HepG2 (cell line): ENCODE measurements around the gene LRRC45. TPM values are rescaled to one million over a fixed set of nuclear protein-coding genes. Genes with fewer than 3 reads are reported as not detected.

ENCODE experiments used
- ARID2 ChIP-seq: sonication (generic); formaldehyde crosslinking; IDR thresholded peaks from 2 replicates; pipeline ENCODE4 v1.8.1; 2022; ENCODE audit warnings: mild to moderate bottlenecking, missing genetic modification reagents, borderline replicate concordance
- CBX1 ChIP-seq: IDR thresholded peaks from one replicate; pipeline ENCODE4 v1.6.1; 2016; ENCODE audit warnings: antibody characterized with exemption, low read depth
- CBX2 ChIP-seq, 2 experiments: fragments of 200-600 bp in 1 of 2; sonication (generic); formaldehyde crosslinking in 1 of 2; IDR thresholded peaks; 2 replicates each; pipeline versions ENCODE4 v1.7.0 to v1.8.1; 2018 to 2022; ENCODE audit warnings: low read depth in 2 of 2, low read length in 1 of 2, mild to moderate bottlenecking in 1 of 2, missing genetic modification reagents in 1 of 2
- CHCHD3 ChIP-seq: sonication (generic); formaldehyde crosslinking; IDR thresholded peaks from 2 replicates; pipeline ENCODE4 v1.8.0; 2022; ENCODE audit warnings: mild to moderate bottlenecking, missing genetic modification reagents, moderate library complexity
- EHMT2 ChIP-seq: fragments of 200-600 bp; sonication (generic); IDR thresholded peaks from 2 replicates; pipeline ENCODE4 v1.7.0; 2017; ENCODE audit warnings: antibody characterized with exemption, low read depth, low read length, borderline replicate concordance
- FOXP1 ChIP-seq, 2 experiments: fragments of 450-650 bp in 1 of 2; IDR thresholded peaks; 2 replicates each; pipeline ENCODE4 v1.6.1; 2017 to 2018; ENCODE audit warnings: antibody characterized with exemption in 1 of 2
- HIVEP1 ChIP-seq: sonication (generic); formaldehyde crosslinking; IDR thresholded peaks from 2 replicates; pipeline ENCODE4 v1.4.0; 2020; ENCODE audit warnings: mild to moderate bottlenecking, missing genetic modification reagents
- NFIC ChIP-seq: IDR thresholded peaks from 2 replicates; pipeline ENCODE4 v1.6.1; 2012; ENCODE audit warnings: mild to moderate bottlenecking, low read length, inconsistent platforms
- NPAS2 ChIP-seq: sonication (generic); formaldehyde crosslinking; IDR thresholded peaks from 2 replicates; pipeline ENCODE4 v1.8.0; 2022; ENCODE audit warnings: mild to moderate bottlenecking, missing genetic modification reagents, borderline replicate concordance
- RFX3 ChIP-seq: IDR thresholded peaks from 2 replicates; pipeline ENCODE4 v1.6.1; 2016; ENCODE audit warnings: missing biosample characterization, missing genetic modification reagents
- SALL2 ChIP-seq: sonication (generic); formaldehyde crosslinking; IDR thresholded peaks from 2 replicates; pipeline ENCODE4 v1.8.1; 2023; ENCODE audit warnings: mild to moderate bottlenecking, missing genetic modification reagents, inconsistent platforms
- SMAD3 ChIP-seq: sonication (generic); formaldehyde crosslinking; IDR thresholded peaks from 2 replicates; pipeline ENCODE4 v1.4.0; 2020; ENCODE audit warnings: missing genetic modification reagents
- SRSF1 ChIP-seq: fragments of 200-400 bp; formaldehyde crosslinking; optimal IDR thresholded peaks from 2 replicates; pipeline ENCODE3; 2017; ENCODE audit warnings: mild to moderate bottlenecking, low read depth, low read length, moderate library complexity
- SYNCRIP ChIP-seq: fragments of 200-400 bp; formaldehyde crosslinking; IDR thresholded peaks from 2 replicates; pipeline ENCODE4 v1.6.1; 2018; ENCODE audit warnings: mild to moderate bottlenecking, low read depth, low read length; ENCODE audit not compliant: insufficient read depth
- ZBTB33 ChIP-seq: sonication (generic); formaldehyde crosslinking; IDR thresholded peaks from 2 replicates; pipeline ENCODE4 v1.4.0; 2020; ENCODE audit warnings: missing genetic modification reagents
- ZBTB37 ChIP-seq: sonication (generic); formaldehyde crosslinking; IDR thresholded peaks from 2 replicates; pipeline ENCODE4 v1.4.0; 2020; ENCODE audit warnings: mild to moderate bottlenecking, missing genetic modification reagents
- ZC3H13 ChIP-seq: sonication (generic); formaldehyde crosslinking; IDR thresholded peaks from 2 replicates; pipeline ENCODE4 v1.8.1; 2023; ENCODE audit warnings: mild to moderate bottlenecking, missing genetic modification reagents, moderate library complexity
- ZNF549 ChIP-seq: sonication (generic); formaldehyde crosslinking; IDR thresholded peaks from 2 replicates; pipeline ENCODE4 v1.5.0; 2020; ENCODE audit warnings: missing genetic modification reagents
- ZNF598 ChIP-seq: sonication (generic); formaldehyde crosslinking; IDR thresholded peaks from 2 replicates; pipeline ENCODE4 v1.5.1; 2020; ENCODE audit warnings: mild to moderate bottlenecking, missing genetic modification reagents, borderline replicate concordance
- ZNF619 ChIP-seq: sonication (generic); formaldehyde crosslinking; IDR thresholded peaks from 2 replicates; pipeline ENCODE4 v1.4.0; 2020; ENCODE audit warnings: mild to moderate bottlenecking, missing genetic modification reagents
- polyA plus RNA-seq, 8 experiments: library from polyadenylated mRNA; depleted of rRNA in 3 of 8; stranded (reverse) in 7 of 8; unstranded in 1 of 8; fragments of >200 nt; fragmentation: Illumina TruSeq in 4 of 8; extraction: Trizol in 4 of 8; gene quantifications; 2 replicates each; pipeline versions ENCODE4 v1.2.1 to v1.2.3, GENCODE V29; 2011 to 2016; ENCODE audit warnings: low read depth in 4 of 8, missing spikeins in 1 of 8, mixed read lengths in 1 of 8; ENCODE audit not compliant: insufficient read depth in 1 of 8
- total RNA-seq, 5 experiments: library from RNA; depleted of rRNA; stranded (reverse); fragments of >200 nt; fragmentation: Illumina TruSeq; extraction: Trizol; gene quantifications; 2 replicates each; pipeline ENCODE4 v1.2.3, GENCODE V29; 2016; ENCODE audit warnings: low read depth in 1 of 5
- TF ChIP-seq, protein P1 (sequence below): IDR thresholded peaks from 2 replicates; pipeline ENCODE4 v1.6.1; 2016; ENCODE audit warnings: mild to moderate bottlenecking
- TF ChIP-seq, protein P2 (sequence below): fragments of 450-650 bp; IDR thresholded peaks from 2 replicates; pipeline ENCODE4 v1.6.1; 2017

LRRC45 gene
- total and polyA plus RNA-seq, 2 of the 13 experiments (the other 11 are each of a cell fraction or from before 2014, with no cell fraction given) = 11.6 to 48.1 TPM

- peak; percentile 24 for TF ChIP-seq SRSF1
- no peak; the same call in none of the 2 replicates for TF ChIP-seq ZC3H13 (CRISPR knock-in tag)
- TF ChIP-seq NFIC = no peak
- peak; percentile 81; the same call in 1 of the 2 replicates for TF ChIP-seq ZNF598 (CRISPR knock-in tag)
- TF ChIP-seq, protein P1, sequence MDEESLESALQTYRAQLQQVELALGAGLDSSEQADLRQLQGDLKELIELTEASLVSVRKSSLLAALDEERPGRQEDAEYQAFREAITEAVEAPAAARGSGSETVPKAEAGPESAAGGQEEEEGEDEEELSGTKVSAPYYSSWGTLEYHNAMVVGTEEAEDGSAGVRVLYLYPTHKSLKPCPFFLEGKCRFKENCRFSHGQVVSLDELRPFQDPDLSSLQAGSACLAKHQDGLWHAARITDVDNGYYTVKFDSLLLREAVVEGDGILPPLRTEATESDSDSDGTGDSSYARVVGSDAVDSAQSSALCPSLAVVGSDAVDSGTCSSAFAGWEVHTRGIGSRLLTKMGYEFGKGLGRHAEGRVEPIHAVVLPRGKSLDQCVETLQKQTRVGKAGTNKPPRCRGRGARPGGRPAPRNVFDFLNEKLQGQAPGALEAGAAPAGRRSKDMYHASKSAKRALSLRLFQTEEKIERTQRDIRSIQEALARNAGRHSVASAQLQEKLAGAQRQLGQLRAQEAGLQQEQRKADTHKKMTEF = peak; percentile 91
- TF ChIP-seq RFX3 = no peak
- peak; percentile 47; the same call in 1 of the 2 replicates for TF ChIP-seq ARID2 (CRISPR knock-in tag)
- TF ChIP-seq, protein P2, sequence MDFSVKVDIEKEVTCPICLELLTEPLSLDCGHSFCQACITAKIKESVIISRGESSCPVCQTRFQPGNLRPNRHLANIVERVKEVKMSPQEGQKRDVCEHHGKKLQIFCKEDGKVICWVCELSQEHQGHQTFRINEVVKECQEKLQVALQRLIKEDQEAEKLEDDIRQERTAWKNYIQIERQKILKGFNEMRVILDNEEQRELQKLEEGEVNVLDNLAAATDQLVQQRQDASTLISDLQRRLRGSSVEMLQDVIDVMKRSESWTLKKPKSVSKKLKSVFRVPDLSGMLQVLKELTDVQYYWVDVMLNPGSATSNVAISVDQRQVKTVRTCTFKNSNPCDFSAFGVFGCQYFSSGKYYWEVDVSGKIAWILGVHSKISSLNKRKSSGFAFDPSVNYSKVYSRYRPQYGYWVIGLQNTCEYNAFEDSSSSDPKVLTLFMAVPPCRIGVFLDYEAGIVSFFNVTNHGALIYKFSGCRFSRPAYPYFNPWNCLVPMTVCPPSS = no peak
- TF ChIP-seq CHCHD3 (CRISPR knock-in tag) = no peak
- TF ChIP-seq SALL2 = 0 out of 2 replicates have a peak, but pooled peaks have one; percentile 38
- TF ChIP-seq SYNCRIP = no peak
- no peak for TF ChIP-seq CBX1
- TF ChIP-seq SMAD3 (CRISPR knock-in tag) = peak; percentile 83
- 0 out of 2 replicates have a peak, but pooled peaks have one; percentile 21 for TF ChIP-seq ZNF619 (CRISPR knock-in tag)
- TF ChIP-seq FOXP1 (IDR thresholded peaks at IDR 0.05) = no peak
- TF ChIP-seq FOXP1 (CRISPR knock-in tag; IDR thresholded peaks at IDR 0.05) = no peak
- TF ChIP-seq ZBTB33 = peak; percentile 97
- TF ChIP-seq CBX2 (IDR thresholded peaks at IDR 0.05; ENCODE audit: low read depth, low read length) = no peak
- 0 out of 2 replicates have a peak, but pooled peaks have one; percentile 42 for TF ChIP-seq CBX2 (CRISPR knock-in tag; IDR thresholded peaks at IDR 0.05; ENCODE audit: low read depth)
- TF ChIP-seq NPAS2 = no peak
- TF ChIP-seq EHMT2 = no peak
- TF ChIP-seq HIVEP1 = peak; percentile 96
- no peak for TF ChIP-seq ZNF549 (CRISPR knock-in tag)
- no peak for TF ChIP-seq ZBTB37
These were observed 19.4 kb upstream of the LRRC45 start (continued) for GRCh38 chr17:82003411-82004381.
